Vagina (tissue), 2 donors: ENCODE measurements around the gene CUX1.
"Not testable (repeated sequence)": the region's sequence is repeated elsewhere in the genome, so short reads cannot be mapped to it uniquely, and the experiment has no call there.

Experiments used
- CTCF ChIP-seq, 3 experiments: fragments of 450-650 bp in 2 of 3; fragments of 200-600 bp in 1 of 3; sonication (generic) in 1 of 3; IDR thresholded peaks; one replicate each; pipeline ENCODE4 v1.5.1; 2017 to 2019; ENCODE audit warnings: antibody characterized with exemption in 3 of 3, mild to moderate bottlenecking in 2 of 3, moderate library complexity in 2 of 3
- POLR2A ChIP-seq, 2 donors: fragments of 450-650 bp; IDR thresholded peaks; one replicate each; pipeline ENCODE4 v1.6.1; 2017; ENCODE audit warnings: antibody characterized with exemption in 2 of 2, mild to moderate bottlenecking in 2 of 2, moderate library complexity in 2 of 2
- POLR2AphosphoS5 ChIP-seq, 2 donors: sonication (generic); formaldehyde crosslinking; IDR thresholded peaks; one replicate each; pipeline ENCODE4 v1.9.0; 2017; ENCODE audit warnings: antibody characterized with exemption in 2 of 2, mild to moderate bottlenecking in 2 of 2, low read depth in 1 of 2; ENCODE audit not compliant: insufficient read depth in 1 of 2

GRCh38 chr7:102327183-102327582, 509.8 kb downstream of the CUX1 start:
- not testable (repeated sequence) for TF ChIP-seq CTCF (IDR thresholded peaks at IDR 0.05); POLR2A (IDR thresholded peaks at IDR 0.05); POLR2AphosphoS5 (IDR thresholded peaks at IDR 0.05; ENCODE audit: insufficient read depth in 1 of 2, low read depth in 1 of 2)
